ENCODE results near the gene CPTP.
A peak's percentile ranks its signal among the peaks of the same experiment; 100 is the strongest.

CPTP gene

DNA sequence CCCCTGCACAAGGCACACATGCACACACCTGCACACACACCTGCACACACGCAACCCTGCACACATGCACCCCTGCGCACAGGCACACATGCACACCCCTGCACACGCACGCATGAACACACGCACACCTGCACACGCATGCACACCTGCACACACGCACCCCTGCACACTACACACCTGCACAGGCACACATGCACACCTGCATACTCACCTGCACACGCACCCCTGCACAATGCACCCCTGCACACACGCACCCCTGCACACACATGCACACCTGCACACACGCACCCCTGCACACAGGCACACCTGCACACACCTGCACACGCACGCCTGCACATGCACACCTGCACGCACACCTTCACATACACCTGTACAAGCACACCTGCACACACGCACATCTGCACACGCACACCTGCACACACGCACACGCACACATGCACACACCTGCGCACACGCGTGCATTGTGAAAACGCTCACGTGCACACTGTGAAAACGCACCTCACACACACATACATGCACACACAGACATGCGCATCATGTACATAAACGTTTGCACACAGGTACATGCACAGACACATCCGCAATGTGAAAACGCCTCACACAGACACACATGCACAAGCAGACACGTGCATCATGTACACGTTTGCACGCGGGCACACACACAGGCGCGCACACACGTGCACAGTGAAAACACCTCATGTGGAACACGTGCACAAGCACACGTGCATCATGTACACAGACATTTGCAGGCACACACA, 16.4 kb downstream of the CPTP start:
- H3K4me3 ChIP-seq (ENCODE audit: low read length in 2 of 2), result peak overlapping the region in 1 of 2 donors; percentile 59
- H2BK120ac ChIP-seq (ENCODE audit: low read depth, low read length), result no peak overlapping the region
- H3K27ac ChIP-seq (replicated peaks; ENCODE audit: low read length), result no peak overlapping the region
- no peak overlapping the region for H2AFZ ChIP-seq (ENCODE audit: low read length)
- H2BK15ac ChIP-seq (ENCODE audit: low read length), result no peak overlapping the region
- no peak overlapping the region for H3K4me2 ChIP-seq (ENCODE audit: insufficient read depth, low read length, poor library complexity, severe bottlenecking)
- peak overlapping the region; percentile 39 for H2BK5ac ChIP-seq (ENCODE audit: low read length)
- peak overlapping the region; percentile 53 for H3K9ac ChIP-seq (ENCODE audit: low read depth, low read length, poor library complexity)
- no peak overlapping the region for H3K4ac ChIP-seq (ENCODE audit: low read length)
- peaks cover 26 to 50% of the 10 kb centered on the region in 2 donors for H3K36me3 ChIP-seq (replicated peaks in 1 of 2; ENCODE audit: control insufficient read depth in 2 of 2, insufficient read depth in 2 of 2, low read length in 2 of 2)
- H3K4me1 ChIP-seq (ENCODE audit: control insufficient read depth in 2 of 2, insufficient read depth in 1 of 2, low read depth in 1 of 2, low read length in 2 of 2), result peaks cover 0 to 3% of the 10 kb centered on the region in 2 donors
- WGBS, 2 donors (ENCODE audit: extremely low coverage in 2 of 2, insufficient read length in 2 of 2, insufficient replicate concordance in 1 of 2), result no CpG with 5 or more reads among the region's 36 CpGs
- H4K8ac ChIP-seq (ENCODE audit: low read depth, low read length), result no peak overlapping the region
- peak overlapping the region; percentile 22 for H4K91ac ChIP-seq (ENCODE audit: low read depth, low read length, poor library complexity)
- H3K23ac ChIP-seq (ENCODE audit: low read depth, low read length, poor library complexity), result peak overlapping the region; percentile 75
- H3K27me3 ChIP-seq (ENCODE audit: control insufficient read depth in 3 of 3, insufficient read depth in 3 of 3, low read depth in 1 of 3, low read length in 3 of 3), result no peaks in the 10 kb centered on the region
- H2AK5ac ChIP-seq (ENCODE audit: low read depth, low read length), result no peak overlapping the region
- DNase-seq (ENCODE audit: low spot score), result no peak
- peak overlapping the region; percentile 78 for H3K14ac ChIP-seq (ENCODE audit: low read length)
- peaks cover 23% of the 10 kb centered on the region for H3K79me1 ChIP-seq (ENCODE audit: low read depth, low read length)
- H3K9me3 ChIP-seq (replicated peaks in 1 of 2; ENCODE audit: control insufficient read depth in 2 of 2, insufficient read depth in 1 of 2, low read depth in 1 of 2, low read length in 2 of 2), result peaks cover 0 to 9% of the 10 kb centered on the region in 2 donors
- H3K18ac ChIP-seq (ENCODE audit: low read length), result peak overlapping the region; percentile 19
- H2BK12ac ChIP-seq (ENCODE audit: low read length), result no peak overlapping the region

DNA sequence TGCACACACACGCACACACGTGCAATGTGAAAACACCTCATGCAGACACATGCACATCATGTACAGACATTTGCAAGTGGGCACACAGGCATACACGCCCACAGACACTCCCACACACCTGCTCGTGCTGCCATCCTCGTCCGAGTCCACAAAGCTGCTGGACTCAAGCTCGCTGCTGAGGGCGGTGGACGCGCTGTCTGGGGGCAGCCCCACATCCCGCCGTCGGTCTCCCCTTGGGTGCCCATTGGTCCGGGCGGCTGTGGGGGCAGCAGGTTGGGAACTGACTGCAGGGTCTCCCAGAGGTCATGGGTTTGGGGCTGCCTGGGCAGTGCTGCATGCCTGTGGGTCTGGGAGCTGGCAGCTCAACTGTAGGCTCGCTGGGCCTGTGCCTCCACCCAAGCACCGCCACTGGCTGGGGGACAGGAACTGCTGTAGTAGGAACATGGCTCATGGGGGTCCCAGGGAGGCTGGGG, 17.0 kb downstream of the CPTP start:
- H3K4ac ChIP-seq (ENCODE audit: low read length), result no peak overlapping the region
- no peak overlapping the region for H2BK15ac ChIP-seq (ENCODE audit: low read length)
- no peak overlapping the region for H2BK120ac ChIP-seq (ENCODE audit: low read depth, low read length)
- no peak overlapping the region for H2AFZ ChIP-seq (ENCODE audit: low read length)
- H3K27ac ChIP-seq (replicated peaks; ENCODE audit: low read length), result no peak overlapping the region
- no peak overlapping the region for H2BK12ac ChIP-seq (ENCODE audit: low read length)
- WGBS, 2 donors (ENCODE audit: extremely low coverage in 2 of 2, insufficient read length in 2 of 2, insufficient replicate concordance in 1 of 2), result no CpG with 5 or more reads among the region's 17 CpGs
- peaks cover 0 to 9% of the 10 kb centered on the region in 2 donors for H3K9me3 ChIP-seq (replicated peaks in 1 of 2; ENCODE audit: control insufficient read depth in 2 of 2, insufficient read depth in 1 of 2, low read depth in 1 of 2, low read length in 2 of 2)
- no peak overlapping the region for H4K8ac ChIP-seq (ENCODE audit: low read depth, low read length)
- no peak overlapping the region for H2AK5ac ChIP-seq (ENCODE audit: low read depth, low read length)
- peaks cover 0 to 3% of the 10 kb centered on the region in 2 donors for H3K4me1 ChIP-seq (ENCODE audit: control insufficient read depth in 2 of 2, insufficient read depth in 1 of 2, low read depth in 1 of 2, low read length in 2 of 2)
- H3K18ac ChIP-seq (ENCODE audit: low read length), result no peak overlapping the region
- peak overlapping the region; percentile 53 for H3K9ac ChIP-seq (ENCODE audit: low read depth, low read length, poor library complexity)
- peaks cover 26 to 49% of the 10 kb centered on the region in 2 donors for H3K36me3 ChIP-seq (replicated peaks in 1 of 2; ENCODE audit: control insufficient read depth in 2 of 2, insufficient read depth in 2 of 2, low read length in 2 of 2)
- H2BK5ac ChIP-seq (ENCODE audit: low read length), result peak overlapping the region; percentile 39
- no peak for DNase-seq (ENCODE audit: low spot score)
- H3K4me2 ChIP-seq (ENCODE audit: insufficient read depth, low read length, poor library complexity, severe bottlenecking), result no peak overlapping the region
- H3K79me1 ChIP-seq (ENCODE audit: low read depth, low read length), result peaks cover 28% of the 10 kb centered on the region
- H3K27me3 ChIP-seq (ENCODE audit: control insufficient read depth in 3 of 3, insufficient read depth in 3 of 3, low read depth in 1 of 3, low read length in 3 of 3), result no peaks in the 10 kb centered on the region
- peak overlapping the region; percentile 75 for H3K23ac ChIP-seq (ENCODE audit: low read depth, low read length, poor library complexity)
- no peak overlapping the region for H3K14ac ChIP-seq (ENCODE audit: low read length)
- no peak overlapping the region for H3K4me3 ChIP-seq (ENCODE audit: low read length in 2 of 2)
- no peak overlapping the region for H4K91ac ChIP-seq (ENCODE audit: low read depth, low read length, poor library complexity)

DNA sequence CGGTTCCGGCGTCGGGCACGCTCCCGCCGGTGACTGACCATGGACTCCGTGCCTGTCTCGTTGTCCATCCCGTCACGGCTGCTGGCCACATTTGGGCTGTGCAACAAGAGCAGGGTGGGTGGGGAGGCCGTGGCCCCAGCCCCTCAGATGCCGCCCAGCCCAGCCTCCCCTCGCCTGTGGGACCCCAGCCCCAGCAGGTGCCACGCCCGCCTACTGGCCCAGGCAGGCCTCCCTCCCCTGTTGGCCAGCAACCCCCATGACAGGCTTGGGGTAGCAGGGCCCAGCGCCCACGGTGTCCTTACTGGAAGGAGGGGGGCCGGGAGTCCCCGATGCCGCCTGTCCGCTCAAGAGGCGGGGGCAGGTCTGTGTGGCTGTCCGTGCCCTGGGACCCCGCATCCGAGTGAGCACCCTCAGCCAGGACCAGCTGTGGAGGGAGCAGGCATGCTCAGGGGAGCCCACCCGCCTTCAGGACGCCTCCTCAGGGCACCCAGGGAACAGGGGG, 17.5 kb downstream of the CPTP start:
- Histone ChIP-seq H3K4me3 (ENCODE audit: low read length in 2 of 2) (no peak overlapping the region), H2BK15ac (ENCODE audit: low read length) (no peak overlapping the region), H3K4ac (ENCODE audit: low read length) (no peak overlapping the region), H3K9ac (ENCODE audit: low read depth, low read length, poor library complexity) (no peak overlapping the region), H4K8ac (ENCODE audit: low read depth, low read length) (no peak overlapping the region), H2AFZ (ENCODE audit: low read length) (no peak overlapping the region), H3K27me3 (ENCODE audit: control insufficient read depth in 3 of 3, insufficient read depth in 3 of 3, low read depth in 1 of 3, low read length in 3 of 3) (no peaks in the 10 kb centered on the region), H3K79me1 (ENCODE audit: low read depth, low read length) (peaks cover 30% of the 10 kb centered on the region), H2BK12ac (ENCODE audit: low read length) (peak overlapping the region; percentile 10), H3K4me1 (ENCODE audit: control insufficient read depth in 2 of 2, insufficient read depth in 1 of 2, low read depth in 1 of 2, low read length in 2 of 2) (peaks cover under 1 to 3% of the 10 kb centered on the region in 2 donors), H2BK120ac (ENCODE audit: low read depth, low read length) (no peak overlapping the region), H3K23ac (ENCODE audit: low read depth, low read length, poor library complexity) (no peak overlapping the region), H3K9me3 (replicated peaks in 1 of 2; ENCODE audit: control insufficient read depth in 2 of 2, insufficient read depth in 1 of 2, low read depth in 1 of 2, low read length in 2 of 2) (peaks cover 0 to 9% of the 10 kb centered on the region in 2 donors), H2AK5ac (ENCODE audit: low read depth, low read length) (no peak overlapping the region), H3K4me2 (ENCODE audit: insufficient read depth, low read length, poor library complexity, severe bottlenecking) (no peak overlapping the region), H3K18ac (ENCODE audit: low read length) (peak overlapping the region; percentile 71), H3K27ac (replicated peaks; ENCODE audit: low read length) (no peak overlapping the region), H2BK5ac (ENCODE audit: low read length) (peak overlapping the region; percentile 39), H3K36me3 (replicated peaks in 1 of 2; ENCODE audit: control insufficient read depth in 2 of 2, insufficient read depth in 2 of 2, low read length in 2 of 2) (peaks cover 25 to 44% of the 10 kb centered on the region in 2 donors), H3K14ac (ENCODE audit: low read length) (no peak overlapping the region), H4K91ac (ENCODE audit: low read depth, low read length, poor library complexity) (no peak overlapping the region)
- WGBS, 2 donors (ENCODE audit: extremely low coverage in 2 of 2, insufficient read length in 2 of 2, insufficient replicate concordance in 1 of 2), result no CpG with 5 or more reads among the region's 28 CpGs
- no peak for DNase-seq (ENCODE audit: low spot score)

DNA sequence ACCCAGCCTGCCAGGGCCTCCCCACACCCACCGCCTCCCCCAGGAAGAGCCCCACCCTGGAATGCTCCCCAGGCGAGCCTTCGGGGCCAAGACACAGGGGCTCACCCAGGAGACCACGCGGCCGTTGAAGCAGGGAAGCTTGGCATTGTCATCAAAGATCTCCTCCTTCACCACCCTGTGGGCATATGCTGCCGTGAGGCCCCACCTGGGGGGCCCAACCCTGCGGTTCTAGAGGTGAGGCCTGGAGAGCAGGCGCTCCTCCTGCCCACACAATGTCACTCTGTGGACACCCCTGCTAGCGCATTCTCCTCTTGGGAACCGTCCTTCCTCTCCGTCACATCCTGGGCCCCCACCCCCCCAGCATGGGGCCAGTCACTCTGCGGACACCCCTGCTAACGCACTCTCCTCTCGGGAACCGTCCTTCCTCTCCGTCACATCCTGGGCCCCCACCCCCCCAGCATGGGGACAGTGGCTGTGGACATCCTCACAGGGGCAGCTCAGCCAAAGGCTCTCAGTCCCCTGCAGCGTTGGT, 18.0 kb downstream of the CPTP start:
- no peak overlapping the region for H2BK15ac ChIP-seq (ENCODE audit: low read length)
- H3K18ac ChIP-seq (ENCODE audit: low read length), result no peak overlapping the region
- no peak for DNase-seq (ENCODE audit: low spot score)
- H3K27ac ChIP-seq (replicated peaks; ENCODE audit: low read length), result no peak overlapping the region
- H2BK120ac ChIP-seq (ENCODE audit: low read depth, low read length), result no peak overlapping the region
- H4K91ac ChIP-seq (ENCODE audit: low read depth, low read length, poor library complexity), result no peak overlapping the region
- H3K4me1 ChIP-seq (ENCODE audit: control insufficient read depth in 2 of 2, insufficient read depth in 1 of 2, low read depth in 1 of 2, low read length in 2 of 2), result peaks cover 5 to 7% of the 10 kb centered on the region in 2 donors
- no peak overlapping the region for H2AK5ac ChIP-seq (ENCODE audit: low read depth, low read length)
- peaks cover 32% of the 10 kb centered on the region for H3K79me1 ChIP-seq (ENCODE audit: low read depth, low read length)
- H3K27me3 ChIP-seq (ENCODE audit: control insufficient read depth in 3 of 3, insufficient read depth in 3 of 3, low read depth in 1 of 3, low read length in 3 of 3), result no peaks in the 10 kb centered on the region
- no peak overlapping the region for H2BK12ac ChIP-seq (ENCODE audit: low read length)
- peaks cover 23 to 38% of the 10 kb centered on the region in 2 donors for H3K36me3 ChIP-seq (replicated peaks in 1 of 2; ENCODE audit: control insufficient read depth in 2 of 2, insufficient read depth in 2 of 2, low read length in 2 of 2)
- no CpG with 5 or more reads among the region's 18 CpGs for WGBS, 2 donors (ENCODE audit: extremely low coverage in 2 of 2, insufficient read length in 2 of 2, insufficient replicate concordance in 1 of 2)
- no peak overlapping the region for H3K9ac ChIP-seq (ENCODE audit: low read depth, low read length, poor library complexity)
- peaks cover 0 to 9% of the 10 kb centered on the region in 2 donors for H3K9me3 ChIP-seq (replicated peaks in 1 of 2; ENCODE audit: control insufficient read depth in 2 of 2, insufficient read depth in 1 of 2, low read depth in 1 of 2, low read length in 2 of 2)
- no peak overlapping the region for H3K4ac ChIP-seq (ENCODE audit: low read length)
- no peak overlapping the region for H3K23ac ChIP-seq (ENCODE audit: low read depth, low read length, poor library complexity)
- no peak overlapping the region for H2BK5ac ChIP-seq (ENCODE audit: low read length)
- H3K14ac ChIP-seq (ENCODE audit: low read length), result no peak overlapping the region
- no peak overlapping the region for H3K4me3 ChIP-seq (ENCODE audit: low read length in 2 of 2)
- H3K4me2 ChIP-seq (ENCODE audit: insufficient read depth, low read length, poor library complexity, severe bottlenecking), result no peak overlapping the region
- no peak overlapping the region for H2AFZ ChIP-seq (ENCODE audit: low read length)
- no peak overlapping the region for H4K8ac ChIP-seq (ENCODE audit: low read depth, low read length)
